Activated B cell treated with CpG ODN at 0.5 μM for 24 hours (primary cell): Measurements from ENCODE around the gene EPHA3. TPM values are rescaled to one million over a fixed set of nuclear protein-coding genes. Genes with fewer than 3 reads are reported as not detected.

ENCODE experiments used
- ATAC-seq: fragments of 200-7000 bp; cut with Tn5 transposase; one replicate; pipeline ENCODE4 v1.10.0; 2021; ENCODE audit warnings: low read depth, mild to moderate bottlenecking, moderate library complexity
- CTCF ChIA-PET: fragments of 350-600 bp; sonication (Branson Sonifier 250); formaldehyde crosslinking; loops from one replicate; lab custom pipeline; 2021; ENCODE audit warnings: antibody characterized with exemption; lab: Charles Lee
- POLR2A ChIA-PET: fragments of 350-600 bp; sonication (Branson Sonifier 250); formaldehyde crosslinking; loops from one replicate; lab custom pipeline; 2021; ENCODE audit warnings: antibody characterized with exemption; lab: Charles Lee
- DNase-seq: peaks from one replicate; pipeline ENCODE4 v3.0.0; 2022
- H3K27ac Mint-ChIP-seq: one replicate; pipeline ENCODE4 v1.8.0; 2020; ENCODE audit warnings: mixed read lengths
- H3K27me3 Mint-ChIP-seq: one replicate; pipeline ENCODE4 v1.8.0; 2021; ENCODE audit warnings: mixed read lengths
- H3K36me3 Mint-ChIP-seq: one replicate; pipeline ENCODE4 v1.8.0; 2021; ENCODE audit warnings: low read depth, mixed read lengths
- H3K4me1 Mint-ChIP-seq: one replicate; pipeline ENCODE4 v1.8.0; 2021; ENCODE audit warnings: mixed read lengths
- H3K4me3 Mint-ChIP-seq: one replicate; pipeline ENCODE4 v1.8.0; 2020; ENCODE audit warnings: mild to moderate bottlenecking, mixed read lengths
- H3K9me3 Mint-ChIP-seq: one replicate; pipeline ENCODE4 v1.8.0; 2020; ENCODE audit warnings: mixed read lengths
- intact Hi-C: fragments of 100-400 bp; cut with micrococcal nuclease; formaldehyde crosslinking; loops from one replicate; pipeline ENCODE4 v1.15.1; 2024
- total RNA-seq: library from RNA; stranded (reverse); gene quantifications from 2 replicates; pipeline ENCODE4 v1.2.3, GENCODE V29; 2022
- TF ChIP-seq, protein P1 (sequence below): fragments of 200-600 bp; IDR thresholded peaks from one replicate; pipeline ENCODE4 v1.8.0; 2022; ENCODE audit warnings: antibody characterized with exemption, mild to moderate bottlenecking

Gene EPHA3
- total RNA-seq, 1 donor from 2014 or later, result not detected

DNA sequence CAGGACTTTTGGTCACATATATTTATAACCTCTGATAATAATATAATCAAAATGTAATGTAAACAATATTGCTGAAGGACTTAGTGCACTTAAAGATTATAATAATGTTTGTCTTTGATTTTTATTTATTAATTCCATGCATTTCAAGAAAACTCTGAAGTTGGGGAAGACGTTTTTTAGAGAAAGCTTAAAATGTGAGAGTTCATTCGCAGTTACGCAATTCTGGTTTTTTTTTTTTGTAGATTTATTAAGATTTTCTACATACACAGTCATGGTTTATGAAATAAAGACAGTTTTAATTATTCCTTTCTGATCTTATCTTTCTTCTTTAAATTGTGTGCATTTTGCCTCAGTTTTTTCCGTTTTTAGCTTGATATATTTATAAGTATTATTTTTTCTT, 204.7 kb downstream of the EPHA3 start:
- POLR2A ChIA-PET, result no interaction called here
- DNase-seq, result no peak
- no peak for ATAC-seq
- Mint-ChIP-seq H3K27ac (no peak overlapping the region), H3K4me3 (no peak overlapping the region), H3K27me3 (no peaks in the 10 kb centered on the region), H3K36me3 (no peaks in the 10 kb centered on the region), H3K9me3 (peaks cover 2% of the 10 kb centered on the region), H3K4me1 (no peaks in the 10 kb centered on the region)
- CTCF ChIA-PET, result no interaction called here
- TF ChIP-seq, protein P1, sequence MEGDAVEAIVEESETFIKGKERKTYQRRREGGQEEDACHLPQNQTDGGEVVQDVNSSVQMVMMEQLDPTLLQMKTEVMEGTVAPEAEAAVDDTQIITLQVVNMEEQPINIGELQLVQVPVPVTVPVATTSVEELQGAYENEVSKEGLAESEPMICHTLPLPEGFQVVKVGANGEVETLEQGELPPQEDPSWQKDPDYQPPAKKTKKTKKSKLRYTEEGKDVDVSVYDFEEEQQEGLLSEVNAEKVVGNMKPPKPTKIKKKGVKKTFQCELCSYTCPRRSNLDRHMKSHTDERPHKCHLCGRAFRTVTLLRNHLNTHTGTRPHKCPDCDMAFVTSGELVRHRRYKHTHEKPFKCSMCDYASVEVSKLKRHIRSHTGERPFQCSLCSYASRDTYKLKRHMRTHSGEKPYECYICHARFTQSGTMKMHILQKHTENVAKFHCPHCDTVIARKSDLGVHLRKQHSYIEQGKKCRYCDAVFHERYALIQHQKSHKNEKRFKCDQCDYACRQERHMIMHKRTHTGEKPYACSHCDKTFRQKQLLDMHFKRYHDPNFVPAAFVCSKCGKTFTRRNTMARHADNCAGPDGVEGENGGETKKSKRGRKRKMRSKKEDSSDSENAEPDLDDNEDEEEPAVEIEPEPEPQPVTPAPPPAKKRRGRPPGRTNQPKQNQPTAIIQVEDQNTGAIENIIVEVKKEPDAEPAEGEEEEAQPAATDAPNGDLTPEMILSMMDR, result no peak
- intact Hi-C loops, result no loop called here

GRCh38 chr3:89314454-89315098, 207.2 kb downstream of the EPHA3 start:
- Mint-ChIP-seq H3K27me3 (no peaks in the 10 kb centered on the region), H3K9me3 (peaks cover 2% of the 10 kb centered on the region), H3K27ac (no peak overlapping the region), H3K36me3 (no peaks in the 10 kb centered on the region), H3K4me3 (no peak overlapping the region), H3K4me1 (no peaks in the 10 kb centered on the region)
- DNase-seq (no peak), ATAC-seq (no peak)
- ChIA-PET POLR2A (no interaction called here), CTCF (no interaction called here)
- TF ChIP-seq, protein P1, result no peak
- intact Hi-C loops, result no loop called here

- Mint-ChIP-seq H3K27me3 (no peaks in the 10 kb centered on the region), H3K27ac (no peak overlapping the region), H3K4me3 (no peak overlapping the region), H3K36me3 (no peaks in the 10 kb centered on the region), H3K4me1 (no peaks in the 10 kb centered on the region), H3K9me3 (peaks cover 2% of the 10 kb centered on the region)
- CTCF ChIA-PET, result no interaction called here
- TF ChIP-seq, protein P1, result no peak
- DNase-seq (no peak), ATAC-seq (no peak)
- POLR2A ChIA-PET, result no interaction called here
- intact Hi-C loops, result no loop called here
Measured at GRCh38 chr3:89315750-89316470, 208.5 kb downstream of the EPHA3 start.

DNA sequence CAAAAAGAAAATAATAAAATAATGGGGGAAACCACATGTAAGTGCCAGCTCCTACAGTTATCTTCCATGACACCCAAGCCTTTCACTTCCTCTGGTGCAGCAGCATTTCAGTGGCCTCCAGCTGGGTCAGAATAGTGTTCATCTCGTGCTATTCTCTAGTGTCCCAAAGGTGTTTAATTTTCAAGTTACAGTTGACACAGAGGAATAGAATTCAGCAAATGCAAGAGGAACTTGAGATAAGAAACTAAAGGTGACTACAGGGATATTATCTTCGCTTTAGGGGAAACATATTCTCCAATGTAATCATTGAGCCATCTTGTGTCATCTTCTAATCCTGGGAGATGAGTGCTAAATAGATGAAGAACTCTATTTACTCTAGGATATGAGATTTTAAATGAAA, 212.8 kb downstream of the EPHA3 start:
- Mint-ChIP-seq H3K4me1 (no peaks in the 10 kb centered on the region), H3K27me3 (no peaks in the 10 kb centered on the region), H3K36me3 (no peaks in the 10 kb centered on the region), H3K4me3 (no peak overlapping the region), H3K27ac (no peak overlapping the region), H3K9me3 (no peaks in the 10 kb centered on the region)
- intact Hi-C loops, result no loop called here
- DNase-seq (no peak), ATAC-seq (no peak)
- TF ChIP-seq, protein P1, result no peak
- POLR2A ChIA-PET, result no interaction called here
- CTCF ChIA-PET, result no interaction called here

DNA sequence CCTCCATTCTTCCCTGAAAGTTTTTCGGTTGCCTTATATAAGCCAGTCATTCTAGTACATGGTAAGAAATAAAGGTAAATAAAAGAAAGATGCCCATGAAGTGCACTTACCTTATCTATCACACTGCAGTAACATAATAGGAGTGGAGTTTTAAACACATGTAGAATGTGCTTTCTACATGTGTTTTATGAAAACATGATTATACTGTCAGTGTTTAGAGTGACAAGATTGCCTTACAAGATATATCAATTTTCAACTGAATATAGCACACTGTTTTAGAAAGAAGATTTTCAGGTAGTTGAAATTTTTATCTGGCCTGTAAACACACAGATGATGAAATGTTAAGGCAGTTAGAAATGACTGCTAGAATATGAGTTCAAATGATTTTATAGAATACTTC, 219.6 kb downstream of the EPHA3 start:
- Mint-ChIP-seq H3K4me1 (no peaks in the 10 kb centered on the region), H3K4me3 (no peak overlapping the region), H3K36me3 (no peaks in the 10 kb centered on the region), H3K9me3 (no peaks in the 10 kb centered on the region), H3K27ac (no peak overlapping the region), H3K27me3 (no peaks in the 10 kb centered on the region)
- DNase-seq (no peak), ATAC-seq (no peak)
- CTCF ChIA-PET, result no interaction called here
- POLR2A ChIA-PET, result no interaction called here
- intact Hi-C loops, result no loop called here
- TF ChIP-seq, protein P1, result no peak
